Astrocyte (in vitro differentiated cells and primary cell): ENCODE results near the gene HAUS3. TPM values are rescaled to one million over a fixed set of nuclear protein-coding genes. Genes with fewer than 3 reads are reported as not detected.

ENCODE experiments used
- DNase-seq: peaks from one replicate; pipeline ENCODE4 v3.0.0-alpha.2; 2010; ENCODE audit warnings: low read depth
- FAIRE-seq: peaks from 2 replicates; lab custom pipeline; 2011; peaks lifted over from hg19 to GRCh38; lab: Jason Lieb, UNC
- H2AFZ ChIP-seq: 2 replicates; pipeline ENCODE4 v1.6.0; 2012; ENCODE audit warnings: low read depth, low read length, inconsistent platforms
- H3K27ac ChIP-seq: 2 replicates; pipeline ENCODE4 v1.5.1; 2011; ENCODE audit warnings: low read depth, low read length, inconsistent platforms
- H3K27me3 ChIP-seq: 2 replicates; pipeline ENCODE4 v1.6.0; 2011; ENCODE audit warnings: low read length, inconsistent platforms; ENCODE audit not compliant: insufficient read depth
- H3K36me3 ChIP-seq: 2 replicates; pipeline ENCODE4 v1.5.1; 2011; ENCODE audit warnings: low read length, inconsistent platforms; ENCODE audit not compliant: insufficient read depth
- H3K4me1 ChIP-seq: 2 replicates; pipeline ENCODE4 v1.5.1; 2011; ENCODE audit warnings: low read length, inconsistent platforms; ENCODE audit not compliant: insufficient read depth
- H3K4me2 ChIP-seq: 2 replicates; pipeline ENCODE4 v1.6.0; 2012; ENCODE audit warnings: low read length, inconsistent platforms
- H3K4me3 ChIP-seq: 2 replicates; pipeline ENCODE4 v1.5.1; 2011; ENCODE audit warnings: low read depth, mild to moderate bottlenecking, low read length, inconsistent platforms; ENCODE audit not compliant: insufficient read depth
- H3K79me2 ChIP-seq: 2 replicates; pipeline ENCODE4 v1.6.0; 2012; ENCODE audit warnings: mild to moderate bottlenecking, low read length, inconsistent platforms; ENCODE audit not compliant: insufficient read depth
- H3K9ac ChIP-seq: 2 replicates; pipeline ENCODE4 v1.6.0; 2012; ENCODE audit warnings: mild to moderate bottlenecking, low read length, inconsistent platforms
- H3K9me3 ChIP-seq: 2 replicates; pipeline ENCODE4 v1.5.1; 2012; ENCODE audit warnings: low read depth, mild to moderate bottlenecking, low read length, inconsistent platforms; ENCODE audit not compliant: insufficient read depth
- H4K20me1 ChIP-seq: 2 replicates; pipeline ENCODE4 v1.6.0; 2012; ENCODE audit warnings: low read length, inconsistent platforms; ENCODE audit not compliant: insufficient read depth
- H3K27ac Mint-ChIP-seq: one replicate; pipeline ENCODE4 v1.8.0; 2021; ENCODE audit warnings: mild to moderate bottlenecking, mixed read lengths; ENCODE audit not compliant: unreplicated experiment
- H3K27me3 Mint-ChIP-seq: one replicate; pipeline ENCODE4 v1.8.0; 2021; ENCODE audit warnings: low read depth, mixed read lengths; ENCODE audit not compliant: unreplicated experiment
- H3K36me3 Mint-ChIP-seq: one replicate; pipeline ENCODE4 v1.8.0; 2021; ENCODE audit warnings: low read depth, mixed read lengths; ENCODE audit not compliant: unreplicated experiment
- H3K4me1 Mint-ChIP-seq: one replicate; pipeline ENCODE4 v1.8.0; 2021; ENCODE audit warnings: low read depth, mixed read lengths; ENCODE audit not compliant: unreplicated experiment
- H3K4me3 Mint-ChIP-seq: one replicate; pipeline ENCODE4 v1.8.0; 2021; ENCODE audit warnings: mild to moderate bottlenecking, moderate library complexity, mixed read lengths; ENCODE audit not compliant: unreplicated experiment
- H3K9me3 Mint-ChIP-seq: one replicate; pipeline ENCODE4 v1.8.0; 2021; ENCODE audit warnings: mild to moderate bottlenecking, mixed read lengths; ENCODE audit not compliant: unreplicated experiment
- CTCF ChIP-seq: IDR thresholded peaks from 2 replicates; pipeline ENCODE4 v1.5.1; 2011; ENCODE audit warnings: low read depth, mild to moderate bottlenecking, inconsistent platforms, low read length, moderate library complexity; ENCODE audit not compliant: insufficient read depth
- EZH2 ChIP-seq: IDR thresholded peaks from 2 replicates; pipeline ENCODE4 v1.6.1; 2012; ENCODE audit warnings: mild to moderate bottlenecking, low read length, inconsistent platforms; ENCODE audit not compliant: insufficient read depth
- total RNA-seq: library from RNA; stranded (reverse); gene quantifications from 2 replicates; pipeline ENCODE4 v1.2.1, GENCODE V29; 2021

Gene HAUS3
- total RNA-seq, 1 donor from 2014 or later = 10.7 TPM

GRCh38 chr4:2290488-2290887, 48.6 kb upstream of the HAUS3 start:
- H3K36me3 ChIP-seq = no peaks in the 10 kb centered on the region
- Mint-ChIP-seq H3K4me3 (no peak overlapping the region), H3K27me3 (peaks cover 33% of the 10 kb centered on the region), H3K9me3 (peaks cover 2% of the 10 kb centered on the region), H3K27ac (no peak overlapping the region), H3K36me3 (no peaks in the 10 kb centered on the region), H3K4me1 (peaks cover 1% of the 10 kb centered on the region)
- H3K27me3 ChIP-seq = no peaks in the 10 kb centered on the region
- no peak overlapping the region for H2AFZ ChIP-seq
- H3K9ac ChIP-seq = no peak overlapping the region
- no peak for TF ChIP-seq EZH2
- TF ChIP-seq CTCF = no peak
- no peaks in the 10 kb centered on the region for H3K79me2 ChIP-seq
- H3K4me3 ChIP-seq = no peak overlapping the region
- no peak for FAIRE-seq
- no peaks in the 10 kb centered on the region for H4K20me1 ChIP-seq
- H3K27ac ChIP-seq = no peak overlapping the region
- peaks cover 5% of the 10 kb centered on the region for H3K4me1 ChIP-seq
- H3K4me2 ChIP-seq = no peak overlapping the region
- H3K9me3 ChIP-seq = no peaks in the 10 kb centered on the region
- no peak for DNase-seq

- Mint-ChIP-seq H3K4me3 (no peak overlapping the region), H3K27me3 (peaks cover 30% of the 10 kb centered on the region)
These were observed 48.0 kb upstream of the HAUS3 start for GRCh38 chr4:2289955-2290333.

More at GRCh38 chr4:2289955-2290333, 48.0 kb upstream of the HAUS3 start:
- peaks cover 5% of the 10 kb centered on the region for H3K4me1 Mint-ChIP-seq
- H3K36me3 Mint-ChIP-seq = no peaks in the 10 kb centered on the region
- FAIRE-seq (no peak), DNase-seq (no peak)
- H3K79me2 ChIP-seq = no peaks in the 10 kb centered on the region
- H3K9me3 ChIP-seq = no peaks in the 10 kb centered on the region
- H3K27ac ChIP-seq = no peak overlapping the region
- no peak overlapping the region for H3K27ac Mint-ChIP-seq
- H4K20me1 ChIP-seq = no peaks in the 10 kb centered on the region
- peaks cover 2% of the 10 kb centered on the region for H3K9me3 Mint-ChIP-seq
- no peak overlapping the region for H3K9ac ChIP-seq
- H3K36me3 ChIP-seq = no peaks in the 10 kb centered on the region
- H3K27me3 ChIP-seq = no peaks in the 10 kb centered on the region
- H3K4me2 ChIP-seq = no peak overlapping the region
- H3K4me3 ChIP-seq = no peak overlapping the region
- TF ChIP-seq CTCF (no peak), EZH2 (no peak)
- H3K4me1 ChIP-seq = peaks cover 10% of the 10 kb centered on the region
- H2AFZ ChIP-seq = no peak overlapping the region
